ENCODE results near the gene ZCCHC4.

Gene ZCCHC4, protein sequence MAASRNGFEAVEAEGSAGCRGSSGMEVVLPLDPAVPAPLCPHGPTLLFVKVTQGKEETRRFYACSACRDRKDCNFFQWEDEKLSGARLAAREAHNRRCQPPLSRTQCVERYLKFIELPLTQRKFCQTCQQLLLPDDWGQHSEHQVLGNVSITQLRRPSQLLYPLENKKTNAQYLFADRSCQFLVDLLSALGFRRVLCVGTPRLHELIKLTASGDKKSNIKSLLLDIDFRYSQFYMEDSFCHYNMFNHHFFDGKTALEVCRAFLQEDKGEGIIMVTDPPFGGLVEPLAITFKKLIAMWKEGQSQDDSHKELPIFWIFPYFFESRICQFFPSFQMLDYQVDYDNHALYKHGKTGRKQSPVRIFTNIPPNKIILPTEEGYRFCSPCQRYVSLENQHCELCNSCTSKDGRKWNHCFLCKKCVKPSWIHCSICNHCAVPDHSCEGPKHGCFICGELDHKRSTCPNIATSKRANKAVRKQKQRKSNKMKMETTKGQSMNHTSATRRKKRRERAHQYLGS

DNA sequence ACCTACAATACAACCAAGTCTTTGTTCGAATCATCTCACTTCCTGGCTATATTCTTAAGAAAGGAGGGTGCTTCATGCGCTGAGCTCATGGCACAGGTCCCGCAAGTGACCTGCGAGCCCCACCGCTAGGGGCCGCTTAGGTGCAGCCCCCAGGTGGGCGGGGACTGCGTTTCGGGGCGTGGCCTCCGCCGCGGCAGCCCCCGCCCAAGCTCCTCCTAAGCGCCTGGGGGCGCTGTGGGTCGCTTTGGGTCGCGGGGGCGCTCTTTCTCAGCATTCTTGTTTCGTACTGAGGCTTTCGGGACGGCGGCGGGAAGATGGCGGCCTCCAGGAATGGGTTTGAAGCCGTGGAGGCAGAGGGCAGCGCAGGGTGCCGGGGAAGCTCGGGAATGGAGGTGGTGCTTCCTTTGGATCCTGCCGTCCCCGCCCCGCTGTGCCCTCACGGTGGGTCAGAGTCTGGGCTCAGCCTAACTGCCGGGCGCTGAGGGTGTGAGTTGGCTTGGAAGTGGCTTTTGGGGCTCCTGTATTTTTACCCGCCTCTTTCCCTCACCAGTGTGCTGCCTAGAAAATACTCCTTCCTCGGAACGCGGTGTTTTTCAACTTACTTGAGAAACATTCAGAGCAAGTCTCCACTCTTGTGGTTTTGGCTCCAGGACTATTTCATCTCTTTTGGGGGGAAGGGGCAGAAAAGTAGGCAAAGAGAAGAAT, at the start of gene ZCCHC4:
Gene ZCCHC4 (plus strand): TSS at position 279 of the 705 bp plus-strand sequence. CDS start 36 bp downstream, at position 315.
- DNase-seq = peak; percentile 80 to 91

DNA sequence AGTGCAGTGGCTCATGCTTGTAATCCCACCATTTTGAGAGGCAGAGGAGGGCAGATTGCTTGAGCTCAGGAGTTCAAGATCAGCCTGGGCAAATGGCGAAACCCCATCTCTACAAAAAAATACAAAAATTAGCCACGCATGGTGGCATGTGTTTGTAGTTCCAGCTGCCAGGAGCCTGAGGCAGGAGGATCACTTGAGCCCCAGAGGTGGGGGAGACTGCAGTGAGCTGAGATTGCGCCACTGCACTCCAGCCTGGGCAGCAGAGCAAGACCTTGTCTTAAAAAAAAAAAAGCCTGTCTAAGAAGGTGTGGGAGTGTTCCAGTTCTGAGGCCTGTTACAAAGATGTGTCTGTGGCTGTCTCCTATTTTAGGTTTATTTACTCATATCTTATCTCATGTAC, 40.7 kb upstream of the ZCCHC4 start:
- no peak for DNase-seq

DNA sequence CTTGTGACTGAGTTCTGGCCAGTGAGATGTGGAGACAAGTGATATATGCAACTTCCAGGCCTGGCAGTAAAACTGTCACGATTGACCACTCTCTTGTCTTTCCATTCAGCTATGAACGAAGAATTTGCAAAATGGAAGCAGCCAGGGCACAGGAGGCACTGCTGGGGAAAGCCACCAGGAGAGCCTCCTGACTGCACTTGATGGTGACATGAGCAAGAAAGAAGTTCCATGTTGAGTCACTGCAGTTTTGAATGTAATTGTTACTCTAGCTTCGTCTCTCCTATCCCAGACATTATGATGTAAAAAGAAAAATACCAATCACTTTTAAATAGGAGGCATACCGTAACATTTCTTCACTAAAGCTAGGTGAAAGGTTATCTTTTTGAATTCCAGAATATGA, 32.4 kb upstream of the ZCCHC4 start:
- DNase-seq = no peak

DNA sequence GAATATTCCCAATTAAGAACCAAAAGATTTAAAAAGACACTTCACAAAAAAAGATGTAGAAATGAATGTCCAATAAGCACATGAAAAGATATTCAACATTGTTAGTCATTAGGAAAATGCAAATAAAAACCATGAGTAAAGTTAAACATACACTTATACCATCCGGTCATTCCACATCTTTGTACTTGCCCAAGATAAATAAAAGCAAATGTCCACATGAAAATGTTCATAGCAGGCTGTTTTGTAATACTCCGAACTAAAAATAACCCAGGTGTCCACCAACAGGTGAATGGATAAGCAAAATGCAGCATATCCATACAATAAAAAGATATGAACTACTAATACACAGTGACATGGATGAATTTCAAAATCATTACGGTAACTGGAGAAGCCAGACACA, 28.6 kb upstream of the ZCCHC4 start:
- no peak for DNase-seq

DNA sequence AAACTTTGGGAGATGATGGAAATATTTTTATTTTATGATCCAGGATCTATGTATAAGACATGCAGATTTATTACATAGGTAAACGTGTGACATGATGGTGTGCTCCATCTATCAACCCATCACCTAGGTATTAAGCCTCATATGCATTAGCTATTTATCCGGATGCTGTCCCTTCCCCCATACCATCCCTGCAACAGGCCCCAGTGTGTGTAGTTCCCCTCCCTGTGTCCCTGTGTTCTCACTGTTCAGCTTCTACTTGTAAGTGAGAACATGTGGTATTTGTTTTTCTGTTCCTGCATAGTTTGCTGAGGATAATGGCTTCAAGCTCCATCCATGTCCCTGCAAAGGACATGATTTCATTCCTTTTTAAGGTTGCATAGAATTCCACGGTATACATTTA, 28.1 kb upstream of the ZCCHC4 start:
- no peak for DNase-seq

DNA sequence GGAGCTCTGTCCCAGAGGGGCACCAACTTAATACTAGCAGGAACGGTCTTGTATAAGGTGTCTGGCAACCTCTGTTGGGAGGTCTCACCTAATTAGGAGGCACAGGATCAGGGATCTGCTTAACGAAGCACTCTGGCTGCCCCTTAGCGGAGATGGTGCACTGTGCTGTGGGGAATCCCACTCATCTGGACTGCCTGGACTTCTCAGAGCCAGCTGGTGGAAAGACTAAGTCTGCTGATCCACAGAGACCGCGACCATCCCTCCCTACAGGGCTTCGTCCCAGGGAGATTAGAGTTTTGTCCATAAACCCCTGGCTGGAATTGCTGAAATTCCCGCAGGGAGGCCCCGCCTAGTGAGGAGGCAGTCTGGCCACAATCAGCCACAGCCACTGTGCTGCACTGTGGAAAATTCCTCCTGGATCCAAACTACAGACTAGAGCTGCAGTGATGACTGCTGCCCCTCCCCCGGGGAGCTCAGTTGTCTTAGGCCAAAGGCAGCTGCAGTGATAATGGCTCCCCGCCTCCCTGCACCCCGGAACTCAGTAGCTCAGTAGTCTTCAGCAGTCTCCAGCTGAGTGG, 22.0 kb upstream of the ZCCHC4 start:
- DNase-seq = no peak

DNA sequence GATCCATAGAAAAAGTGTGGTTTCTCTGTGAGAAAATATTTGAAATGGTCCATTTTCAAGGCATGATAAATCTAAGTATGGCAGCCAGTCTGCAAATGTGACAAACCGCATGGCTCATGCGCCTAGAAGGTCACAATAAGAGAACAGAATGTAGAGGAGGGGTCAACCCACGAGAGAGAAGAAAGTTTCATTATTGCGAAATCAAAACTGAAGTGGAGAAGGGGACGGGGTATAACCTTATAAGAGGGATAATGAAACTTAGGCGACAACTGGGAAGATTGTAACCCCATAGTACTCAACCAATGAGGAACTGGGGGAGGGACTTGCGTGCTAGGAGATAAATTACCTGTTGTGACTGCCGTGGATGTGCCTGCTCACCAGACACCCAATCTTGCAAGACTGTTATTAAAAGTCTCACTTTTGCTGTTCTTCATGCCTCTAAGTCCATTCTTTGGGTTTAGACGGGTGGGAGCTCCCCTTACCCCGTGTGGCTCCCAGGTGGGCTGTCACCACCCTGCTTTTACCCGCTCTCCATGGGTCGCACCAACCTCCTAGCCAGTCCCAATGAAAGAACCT, 21.3 kb upstream of the ZCCHC4 start:
- no peak for DNase-seq

DNA sequence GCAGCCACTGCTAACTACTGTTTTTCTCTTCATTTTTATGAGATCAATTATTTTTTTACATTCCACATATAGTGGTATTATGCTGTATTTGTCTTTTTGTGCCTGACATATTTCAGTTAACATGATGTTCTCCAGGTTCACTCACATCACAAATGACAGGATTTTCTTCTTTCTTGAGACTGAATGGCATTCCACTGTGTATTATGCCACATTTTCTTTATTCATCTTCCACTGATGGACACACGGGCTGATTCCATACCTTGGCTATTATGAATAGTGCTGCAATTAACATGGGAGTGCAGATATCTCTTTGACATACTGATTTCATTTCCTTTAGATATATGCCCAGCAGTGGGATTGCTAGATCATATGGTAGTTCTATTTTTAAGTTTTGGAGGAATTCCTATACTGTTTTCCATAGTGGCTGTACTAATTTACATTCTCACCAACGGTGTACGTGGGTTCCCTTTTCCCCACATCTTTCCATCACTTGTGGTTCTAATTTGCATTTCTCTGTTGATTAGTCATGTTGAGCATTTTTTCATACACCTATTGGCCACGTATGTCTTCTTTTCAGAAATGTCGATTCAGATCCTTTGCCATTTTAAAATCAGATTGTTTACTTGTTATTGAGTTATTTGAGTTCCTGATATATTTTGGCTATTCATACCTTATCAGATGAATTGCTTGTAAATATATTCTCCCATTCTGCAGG, 14.9 kb upstream of the ZCCHC4 start:
- DNase-seq = no peak

DNA sequence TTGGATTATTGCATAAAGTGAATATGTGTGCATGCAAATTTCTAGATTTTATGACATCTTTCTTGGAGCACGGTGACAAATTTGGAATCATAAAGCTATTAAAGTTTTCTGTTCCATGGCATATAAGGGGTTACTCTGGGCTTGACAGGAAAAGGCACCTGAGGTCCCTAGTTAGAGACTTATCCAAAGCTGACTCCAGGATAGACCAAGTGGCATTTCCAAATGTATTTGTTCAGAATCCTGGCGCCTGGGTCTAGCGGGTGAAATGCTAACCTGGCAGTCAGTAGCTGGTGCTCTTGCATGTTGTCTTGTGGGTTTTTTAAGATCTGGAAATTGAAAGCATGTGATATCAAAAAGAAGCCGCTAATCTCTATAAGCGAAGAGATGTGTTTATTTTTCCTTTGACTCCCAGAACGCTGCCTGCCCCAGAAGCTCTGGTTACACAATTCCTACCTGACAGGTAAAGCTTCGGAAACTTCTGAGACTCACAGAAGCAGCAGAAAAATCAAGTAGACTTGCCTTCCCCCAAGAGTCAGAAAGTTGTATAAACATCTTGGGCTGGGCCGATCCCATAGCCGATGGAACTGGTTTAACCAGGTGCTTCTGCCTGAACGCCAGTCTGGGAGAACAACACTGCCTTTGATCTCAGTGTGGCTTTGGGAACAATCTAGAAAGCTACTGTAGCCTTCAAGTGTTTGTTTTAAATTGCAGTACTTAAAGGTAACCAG, 12.9 kb upstream of the ZCCHC4 start:
- DNase-seq = no peak

DNA sequence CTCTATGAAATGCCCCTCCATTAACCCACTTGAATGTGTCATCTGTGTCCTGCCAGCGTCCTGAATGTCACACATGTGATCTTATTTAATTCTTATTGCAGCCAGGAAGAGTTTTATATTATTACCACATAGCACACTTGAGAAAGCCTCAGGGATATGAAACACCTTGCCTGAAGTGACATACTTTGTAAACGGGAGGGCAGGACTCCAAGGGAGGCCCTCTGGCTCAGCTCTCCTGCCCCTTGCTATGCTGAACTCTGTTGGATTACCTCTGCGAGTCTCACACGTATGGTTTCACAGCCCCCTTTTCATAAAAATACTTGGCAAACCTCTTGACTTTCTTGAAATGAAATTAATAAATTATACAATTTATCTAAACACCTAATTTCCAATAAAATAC, 11.1 kb upstream of the ZCCHC4 start:
- no peak for DNase-seq

DNA sequence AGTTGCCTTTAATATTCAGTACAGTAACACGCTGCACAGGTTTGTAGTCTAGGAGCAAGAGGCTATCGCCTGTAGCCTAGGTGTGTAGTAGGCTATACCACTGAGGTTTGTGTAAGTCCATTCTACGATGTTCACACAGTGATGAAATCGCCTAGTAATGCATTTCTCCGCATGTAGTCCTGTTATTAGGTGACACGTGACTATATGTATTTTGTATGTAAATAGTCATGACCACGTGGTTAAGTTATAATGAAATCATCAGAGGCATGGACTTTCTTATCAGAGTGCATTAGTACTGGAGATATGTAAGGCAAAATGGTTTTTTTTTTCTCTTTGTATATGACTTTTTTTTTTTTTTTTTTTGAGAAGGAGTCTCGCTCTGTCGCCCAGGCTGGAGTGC, 9.9 kb upstream of the ZCCHC4 start:
- DNase-seq = no peak

DNA sequence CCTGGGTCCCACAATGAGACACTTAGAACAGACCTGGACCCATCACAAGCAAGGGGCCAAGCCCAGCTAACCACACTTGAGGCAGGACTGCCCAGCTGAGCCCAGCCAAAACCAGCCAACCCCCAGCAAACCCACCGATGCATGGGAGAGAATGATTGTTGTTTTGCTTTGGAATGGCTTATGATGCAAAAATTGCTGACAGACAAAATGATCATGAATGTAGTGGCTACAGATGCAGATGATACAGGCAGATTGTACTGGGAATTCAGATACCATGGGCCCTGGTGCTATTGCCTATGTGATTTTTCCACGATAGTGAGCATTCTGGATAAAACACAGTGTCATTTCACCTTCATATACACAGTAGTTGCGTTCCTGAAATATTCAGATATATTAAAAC, 9.0 kb upstream of the ZCCHC4 start:
- DNase-seq = no peak

DNA sequence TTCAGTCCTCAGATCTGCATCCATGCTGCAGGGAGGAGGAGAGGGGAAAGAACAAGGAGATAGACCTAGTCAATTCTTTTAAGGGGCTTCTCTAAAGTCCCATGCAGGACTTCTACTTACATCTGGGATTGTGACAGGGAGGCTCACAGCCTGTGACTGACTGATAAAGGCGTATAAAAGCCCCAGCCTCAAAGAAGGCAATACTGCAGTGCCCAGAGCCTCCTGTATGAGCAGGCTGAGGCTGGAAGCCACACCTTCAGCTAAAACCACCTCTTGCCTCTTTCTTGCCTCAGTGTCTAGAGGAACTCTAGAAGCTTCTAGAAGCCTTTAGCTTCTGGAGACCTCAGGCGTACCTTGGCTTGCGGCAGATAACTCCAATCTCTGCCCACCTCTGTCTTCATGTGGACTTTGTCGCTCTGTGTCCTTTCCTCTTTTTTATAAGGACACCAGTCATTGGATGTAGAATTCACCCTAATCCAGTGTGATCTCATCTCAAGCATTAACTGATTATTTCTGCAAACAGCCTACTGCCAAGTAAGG, 6.0 kb upstream of the ZCCHC4 start:
- no peak for DNase-seq

DNA sequence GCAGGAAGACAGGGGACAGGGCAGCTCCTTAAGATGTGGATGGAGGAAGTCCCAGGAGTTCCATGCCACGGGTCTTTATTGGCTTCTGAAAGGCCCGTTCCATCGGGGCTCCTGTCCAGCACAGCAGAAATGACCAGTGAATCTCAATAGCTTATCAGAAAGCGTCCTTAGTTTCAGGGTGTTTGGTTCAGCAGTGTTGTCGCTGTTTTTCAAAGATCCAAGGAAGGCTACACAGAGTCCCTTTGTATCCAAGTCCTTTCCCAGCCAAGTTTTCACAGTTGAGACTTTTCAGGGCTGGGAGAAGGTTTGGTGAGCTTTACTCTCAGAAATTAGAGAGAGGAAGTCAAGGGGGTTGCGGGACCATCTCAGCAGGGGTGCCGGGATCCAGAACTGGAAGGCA, 5.0 kb upstream of the ZCCHC4 start:
- no peak for DNase-seq

DNA sequence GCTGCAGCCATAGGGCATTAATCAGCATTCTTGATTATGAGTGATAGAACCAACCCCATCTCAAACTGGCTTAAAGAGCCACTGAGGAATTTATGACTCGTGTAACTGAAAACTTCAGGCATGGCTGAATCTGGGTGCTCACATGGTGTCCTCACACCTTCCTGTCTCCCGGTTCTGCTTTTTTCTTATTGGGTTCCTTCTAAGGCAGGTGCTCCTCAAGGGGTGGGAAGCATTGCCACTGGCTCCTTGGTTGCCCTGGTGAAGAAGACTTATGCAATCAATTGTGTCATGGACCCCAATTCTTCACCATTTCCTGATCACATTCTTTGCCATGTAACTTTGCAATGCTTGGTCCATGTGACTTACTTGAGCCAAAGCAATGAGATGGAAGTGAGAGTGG, 4.3 kb upstream of the ZCCHC4 start:
- no peak for DNase-seq

DNA sequence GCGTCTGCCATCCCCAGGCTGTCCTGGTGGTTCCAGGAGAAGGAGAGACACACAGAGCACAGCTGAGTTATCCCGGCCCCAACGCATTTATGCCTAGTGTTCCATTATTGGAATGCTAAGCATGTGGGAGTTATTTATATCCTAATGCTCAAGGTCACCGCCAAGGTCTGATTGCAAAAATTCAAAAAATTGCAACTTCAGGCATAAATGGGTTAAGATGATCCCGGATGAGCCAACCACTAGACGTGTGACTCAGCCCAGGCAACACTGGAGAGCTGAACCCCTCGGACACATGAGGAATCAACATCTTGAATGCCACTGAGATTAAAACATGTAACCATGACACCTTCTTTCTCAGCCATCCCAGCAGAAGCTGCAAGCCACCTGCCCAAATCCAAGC, 3.8 kb upstream of the ZCCHC4 start:
- DNase-seq = no peak

DNA sequence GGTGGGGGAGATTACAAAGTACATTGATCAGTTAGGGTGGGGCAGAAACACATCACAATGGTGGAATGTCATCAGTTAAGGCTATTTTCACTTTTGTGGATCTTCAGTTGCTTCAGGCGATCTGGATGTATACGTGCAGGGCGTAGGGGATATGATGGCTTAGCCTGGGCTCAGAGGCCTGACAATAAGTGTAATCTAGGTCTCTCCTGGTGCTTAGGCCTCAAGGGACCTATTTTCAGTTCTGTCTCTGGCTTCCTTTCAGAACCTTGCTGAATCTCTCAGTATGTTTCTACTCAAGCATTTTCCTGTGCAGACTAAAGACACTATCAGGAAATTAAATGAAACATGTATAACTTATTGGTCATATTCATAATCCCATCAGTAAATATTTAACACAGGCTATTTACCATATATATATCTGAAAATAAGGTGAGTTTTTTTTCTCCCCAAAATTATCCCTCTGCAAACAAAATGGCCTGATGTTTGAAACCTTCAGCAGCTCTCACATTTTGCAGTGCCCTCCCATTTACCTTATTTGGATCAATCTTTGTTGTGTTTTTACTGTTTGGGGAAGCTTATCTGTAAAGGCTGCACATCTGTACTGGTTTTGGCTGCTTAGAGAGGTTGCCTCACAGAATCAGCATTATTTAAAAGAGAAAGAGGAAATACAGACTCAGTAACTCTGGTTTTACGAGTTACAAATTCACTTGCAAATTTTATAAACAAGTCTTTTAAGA, 2.3 kb upstream of the ZCCHC4 start:
- DNase-seq = no peak

DNA sequence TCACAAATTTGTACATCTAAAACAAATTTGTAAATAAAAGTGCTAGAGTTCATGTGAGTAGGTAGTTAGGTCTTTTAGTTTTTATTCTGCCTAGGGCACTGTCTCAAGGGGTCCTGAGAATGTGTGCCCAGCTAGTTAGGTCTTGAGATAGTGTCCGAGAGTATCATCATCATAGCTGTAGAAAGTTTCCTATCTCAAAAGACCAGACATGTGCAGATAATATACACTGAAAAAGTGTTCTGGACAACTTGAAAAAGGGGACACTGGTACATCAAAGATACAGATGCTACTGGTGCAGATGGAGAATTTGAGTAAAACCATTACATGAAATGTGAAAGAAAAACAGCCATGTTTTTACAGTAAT, 1.8 kb upstream of the ZCCHC4 start:
- no peak for DNase-seq

DNA sequence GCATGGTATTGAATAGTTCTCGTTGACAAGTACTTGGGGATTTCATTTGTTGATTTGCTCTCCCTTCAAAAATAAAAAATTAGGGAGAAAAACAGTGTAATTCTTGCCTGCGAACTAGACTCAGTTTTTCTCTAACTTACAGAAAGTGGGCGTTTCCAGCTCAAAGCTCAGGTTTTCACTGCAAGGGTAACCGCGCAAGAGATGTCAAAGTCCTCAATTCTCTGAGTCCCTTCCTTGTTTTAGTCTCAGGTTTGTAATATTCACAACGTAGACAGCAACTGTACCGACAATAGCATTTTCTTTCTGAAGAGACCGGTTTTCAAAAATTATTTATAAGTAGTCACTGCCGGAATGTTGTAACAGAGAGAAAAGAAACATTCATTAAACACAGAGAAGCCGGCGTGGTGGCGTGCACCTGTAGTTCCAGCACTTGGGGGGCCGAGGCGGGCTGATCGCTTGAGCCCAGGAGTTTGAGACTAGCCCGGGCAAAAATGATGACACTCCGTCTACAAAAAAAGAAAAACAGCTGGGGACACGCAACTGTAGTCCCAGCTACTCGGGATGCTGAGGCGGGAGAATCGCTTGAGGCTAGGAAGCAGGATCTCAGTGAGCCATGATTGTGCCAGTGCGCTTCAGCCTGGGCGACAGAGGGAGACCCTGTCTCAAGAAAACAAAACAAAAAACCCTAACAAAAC, 774 bp downstream of the ZCCHC4 start:
- no peak for DNase-seq

DNA sequence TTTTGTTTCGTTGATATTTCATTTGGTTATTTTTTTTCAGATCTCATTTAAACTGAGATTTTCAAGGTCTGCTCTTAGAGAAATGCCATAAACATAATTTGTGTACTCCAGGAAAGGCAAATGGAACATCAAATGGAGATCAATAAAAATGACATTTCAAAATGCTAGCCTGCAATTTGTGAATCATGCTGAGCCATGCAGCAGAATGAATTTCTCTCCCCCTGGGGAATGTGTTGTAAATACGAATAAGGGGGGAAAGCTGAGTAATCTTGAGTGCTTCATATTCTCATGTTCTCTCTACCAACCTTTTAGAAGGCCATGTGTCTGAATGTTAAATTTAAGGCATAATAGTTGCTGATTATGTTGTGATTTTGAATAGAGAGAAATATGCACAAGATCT, 7.8 kb downstream of the ZCCHC4 start:
- no peak for DNase-seq

DNA sequence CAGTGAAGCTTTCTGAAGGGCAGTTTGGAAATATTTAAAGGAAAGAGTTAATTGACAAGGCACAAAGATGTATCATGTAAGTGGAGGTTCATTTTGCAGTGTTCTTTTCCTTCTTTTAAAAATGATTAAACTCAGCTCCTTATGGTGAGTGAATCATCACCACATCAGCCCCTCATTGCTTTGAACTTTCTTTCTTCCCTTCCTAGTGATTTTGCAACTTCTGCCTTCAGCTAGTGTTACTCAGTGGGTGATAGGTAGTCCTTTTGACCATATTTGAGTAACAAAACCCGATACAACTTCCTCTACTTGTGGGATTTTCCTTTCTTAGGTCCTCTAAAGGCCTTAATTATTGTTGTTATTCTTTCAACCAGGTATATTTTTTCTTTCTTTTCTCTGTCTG, 8.2 kb downstream of the ZCCHC4 start:
- DNase-seq = no peak

Data from stimulated activated CD4-positive, alpha-beta T cell treated with anti-CD3 and anti-CD28 coated beads, Interleukin-2, amount 100 ng/mL, for 48 hours (primary cell).